ENCODE measurements around the gene KRTAP10-7. TPM values are rescaled to one million over a fixed set of nuclear protein-coding genes. Genes with fewer than 3 reads are reported as not detected.
"Not testable (repeated sequence)": the region's sequence is repeated elsewhere in the genome, so short reads cannot be mapped to it uniquely, and the experiment has no call there.

KRTAP10-7 gene
- total and polyA plus RNA-seq, 7 donors, result not detected

DNA sequence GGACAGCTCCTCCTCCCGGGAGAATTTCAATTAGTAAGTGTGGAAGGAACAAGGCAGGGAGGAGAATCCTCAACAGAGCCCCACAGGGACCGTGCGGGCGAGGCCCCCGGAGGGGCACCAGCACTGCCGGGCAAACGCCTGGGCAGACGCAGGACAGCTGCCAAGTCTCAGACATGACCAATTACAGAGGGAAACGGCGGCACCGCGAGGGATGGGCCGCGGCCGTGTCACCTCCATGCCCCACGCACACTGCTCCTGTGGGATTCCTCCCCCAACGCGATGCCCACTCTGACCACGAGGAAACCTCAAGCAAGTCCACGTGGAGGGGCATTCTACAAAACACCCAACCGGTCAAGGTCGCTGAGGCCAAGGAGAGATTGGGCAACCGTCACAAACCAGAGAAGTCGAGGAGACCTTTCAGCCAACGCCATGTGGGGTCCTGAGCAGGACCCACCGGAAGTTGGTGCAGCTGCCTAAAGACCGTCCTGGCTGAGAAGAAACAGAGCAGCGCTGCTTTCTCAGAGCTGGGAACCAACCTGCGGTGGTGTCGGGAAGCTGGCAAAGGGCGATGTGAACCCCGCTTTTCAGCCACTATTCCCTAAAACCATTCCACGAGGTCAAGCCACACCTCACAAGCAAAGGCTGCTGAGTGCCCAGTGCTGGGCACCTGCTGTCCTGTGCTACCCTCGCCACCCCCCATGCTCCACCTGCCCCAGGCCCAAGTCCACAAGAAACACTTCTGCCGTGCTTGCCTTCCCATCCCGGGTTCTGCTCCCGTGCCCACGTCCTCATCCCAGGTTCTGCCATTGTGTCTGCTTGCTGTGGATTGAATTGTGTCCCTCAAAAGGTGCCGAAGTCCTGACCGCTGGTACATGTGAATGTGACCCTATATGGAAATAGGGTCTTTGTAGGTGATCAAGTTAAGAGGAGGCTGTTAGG is 28.3 kb upstream of the KRTAP10-7 start:
- TF ChIP-seq POLR2AphosphoS5 (IDR thresholded peaks at IDR 0.05) (no peak), POLR2A (IDR thresholded peaks at IDR 0.05) (no peak), EP300 (IDR thresholded peaks at IDR 0.05) (no peak)
- TF ChIP-seq, protein P1, sequence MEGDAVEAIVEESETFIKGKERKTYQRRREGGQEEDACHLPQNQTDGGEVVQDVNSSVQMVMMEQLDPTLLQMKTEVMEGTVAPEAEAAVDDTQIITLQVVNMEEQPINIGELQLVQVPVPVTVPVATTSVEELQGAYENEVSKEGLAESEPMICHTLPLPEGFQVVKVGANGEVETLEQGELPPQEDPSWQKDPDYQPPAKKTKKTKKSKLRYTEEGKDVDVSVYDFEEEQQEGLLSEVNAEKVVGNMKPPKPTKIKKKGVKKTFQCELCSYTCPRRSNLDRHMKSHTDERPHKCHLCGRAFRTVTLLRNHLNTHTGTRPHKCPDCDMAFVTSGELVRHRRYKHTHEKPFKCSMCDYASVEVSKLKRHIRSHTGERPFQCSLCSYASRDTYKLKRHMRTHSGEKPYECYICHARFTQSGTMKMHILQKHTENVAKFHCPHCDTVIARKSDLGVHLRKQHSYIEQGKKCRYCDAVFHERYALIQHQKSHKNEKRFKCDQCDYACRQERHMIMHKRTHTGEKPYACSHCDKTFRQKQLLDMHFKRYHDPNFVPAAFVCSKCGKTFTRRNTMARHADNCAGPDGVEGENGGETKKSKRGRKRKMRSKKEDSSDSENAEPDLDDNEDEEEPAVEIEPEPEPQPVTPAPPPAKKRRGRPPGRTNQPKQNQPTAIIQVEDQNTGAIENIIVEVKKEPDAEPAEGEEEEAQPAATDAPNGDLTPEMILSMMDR (IDR thresholded peaks at IDR 0.05), result no peak
- peaks cover 0 to 14% (median 0%) of the 10 kb centered on the region in 3 donors for H3K27me3 ChIP-seq
- no peak overlapping the region for H3K27ac ChIP-seq
- H3K4me1 ChIP-seq, result no peaks in the 10 kb centered on the region
- 90 to 91% methylated on average over 40 of the region's 40 CpGs for WGBS, 2 donors
- no peaks in the 10 kb centered on the region for H3K36me3 ChIP-seq
- peaks cover 0 to 3% (median 0%) of the 10 kb centered on the region in 4 donors for H3K9me3 ChIP-seq
- intact Hi-C loops (cut with DNase I), result no loop called here
- peak; percentile 57 for DNase-seq
- no peak overlapping the region for H3K4me3 ChIP-seq

DNA sequence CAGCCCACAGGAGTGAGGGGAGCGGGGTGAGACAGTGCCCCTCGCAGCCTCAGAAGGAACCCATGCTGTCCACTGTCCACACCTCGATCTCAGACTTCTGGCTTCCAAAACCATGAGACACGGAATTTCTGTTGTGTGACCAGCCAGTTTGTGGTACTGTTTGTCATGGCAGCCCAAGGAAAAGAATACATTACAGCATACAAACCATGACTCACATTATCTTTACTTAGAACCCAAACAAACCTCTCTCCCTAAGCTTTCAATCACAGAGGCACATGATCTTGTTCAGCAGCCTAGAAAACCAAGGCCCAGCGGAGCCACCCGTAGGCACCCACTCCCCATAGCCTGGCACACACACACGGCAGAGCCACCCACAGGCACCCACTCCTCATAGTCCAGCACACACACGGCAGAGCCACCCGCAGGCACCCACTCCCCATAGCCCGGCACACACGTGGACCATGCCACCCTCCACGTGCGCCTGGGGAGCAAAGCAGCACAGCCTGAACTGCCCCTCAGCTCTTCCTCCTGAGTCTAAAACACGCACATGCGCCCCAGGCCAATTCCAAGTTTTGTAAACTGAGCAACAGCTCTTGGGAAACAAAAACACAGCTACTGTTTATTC is 27.3 kb upstream of the KRTAP10-7 start:
- DNase-seq, result no peak
- peaks cover 0 to 14% (median 0%) of the 10 kb centered on the region in 3 donors for H3K27me3 ChIP-seq
- H3K9me3 ChIP-seq, result peaks cover 0 to 3% (median 2%) of the 10 kb centered on the region in 4 donors
- no peak overlapping the region for H3K4me3 ChIP-seq
- H3K4me1 ChIP-seq, result no peaks in the 10 kb centered on the region
- TF ChIP-seq, protein P1 (IDR thresholded peaks at IDR 0.05), result no peak
- TF ChIP-seq POLR2A (IDR thresholded peaks at IDR 0.05) (no peak), EP300 (IDR thresholded peaks at IDR 0.05) (no peak), POLR2AphosphoS5 (IDR thresholded peaks at IDR 0.05) (no peak)
- H3K27ac ChIP-seq, result no peak overlapping the region
- 85 to 87% methylated on average over 15 of the region's 15 CpGs for WGBS, 2 donors
- intact Hi-C loops (cut with DNase I), result no loop called here
- H3K36me3 ChIP-seq, result no peaks in the 10 kb centered on the region

GRCh38 chr21:44573630-44574456 is 26.6 kb upstream of the KRTAP10-7 start, which contains the start of gene KRTAP10-4:
KRTAP10-4 (plus strand) TSS chr21:44573729; CDS start chr21:44573759, 30 bp downstream.
- H3K9me3 ChIP-seq; DNase-seq; H3K4me3 ChIP-seq; H3K27ac ChIP-seq; H3K36me3 ChIP-seq; H3K4me1 ChIP-seq; intact Hi-C loops (cut with DNase I): not testable (repeated sequence)
- 35 to 69% methylated on average over 22 of the region's 25 CpGs for WGBS, 2 donors
- peaks cover 0 to 14% (median 0%) of the 10 kb centered on the region in 3 donors for H3K27me3 ChIP-seq

DNA sequence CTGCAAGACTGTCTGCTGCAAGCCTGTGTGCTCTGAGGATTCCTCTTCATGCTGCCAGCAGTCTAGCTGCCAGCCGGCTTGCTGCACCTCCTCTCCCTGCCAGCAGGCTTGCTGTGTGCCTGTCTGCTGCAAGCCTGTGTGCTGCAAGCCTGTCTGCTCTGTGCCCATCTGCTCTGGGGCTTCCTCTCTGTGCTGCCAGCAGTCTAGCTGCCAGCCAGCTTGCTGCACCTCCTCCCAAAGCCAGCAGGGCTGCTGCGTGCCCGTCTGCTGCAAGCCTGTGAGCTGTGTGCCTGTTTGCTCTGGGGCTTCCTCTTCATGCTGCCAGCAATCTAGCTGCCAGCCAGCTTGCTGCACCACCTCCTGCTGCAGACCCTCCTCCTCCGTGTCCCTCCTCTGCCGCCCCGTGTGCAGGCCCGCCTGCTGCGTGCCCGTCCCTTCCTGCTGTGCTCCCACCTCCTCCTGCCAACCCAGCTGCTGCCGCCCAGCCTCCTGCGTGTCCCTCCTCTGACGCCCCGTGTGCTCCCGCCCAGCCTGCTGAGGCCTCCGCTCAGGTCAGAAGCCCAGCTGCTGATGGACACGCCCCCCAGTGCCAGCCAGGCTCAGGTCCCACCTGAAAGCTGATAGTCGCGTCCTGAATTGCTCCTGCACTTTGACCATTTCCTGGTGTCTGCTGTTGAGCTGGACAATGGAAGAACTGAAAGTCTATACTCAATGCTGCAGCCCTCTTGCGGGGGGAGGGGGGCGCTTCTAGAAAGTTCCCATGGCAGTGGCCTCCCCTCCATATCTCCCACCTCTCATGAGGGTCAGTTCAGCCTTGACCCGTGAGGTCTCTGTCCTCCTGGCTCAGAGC is 25.7 kb upstream of the KRTAP10-7 start:
- Histone ChIP-seq H3K4me1 (no peaks in the 10 kb centered on the region), H3K9me3 (peaks cover 0 to 3% (median 2%) of the 10 kb centered on the region in 4 donors), H3K27me3 (peaks cover 0 to 14% (median 0%) of the 10 kb centered on the region in 3 donors), H3K36me3 (no peaks in the 10 kb centered on the region), H3K4me3 (no peak overlapping the region), H3K27ac (no peak overlapping the region)
- 10 to 37% methylated on average over 21 of the region's 21 CpGs for WGBS, 2 donors
- TF ChIP-seq, protein P1 (IDR thresholded peaks at IDR 0.05), result no peak
- no peak for TF ChIP-seq POLR2A (IDR thresholded peaks at IDR 0.05)
- TF ChIP-seq EP300 (IDR thresholded peaks at IDR 0.05), result no peak
- TF ChIP-seq POLR2AphosphoS5 (IDR thresholded peaks at IDR 0.05), result no peak
- intact Hi-C loops (cut with DNase I), result no loop called here
- no peak for DNase-seq
